MM.1S (cell line): Measurements from ENCODE around the gene BYSL.

ENCODE experiments used
- DNase-seq: peaks from one replicate; pipeline ENCODE4 v3.0.0-alpha.2; 2015
- H2AFZ ChIP-seq: fragments of 300-600 bp; sonication (generic); 2 replicates; pipeline ENCODE4 v1.6.0; 2016; ENCODE audit warnings: antibody characterized with exemption, low read length
- H3F3A ChIP-seq: fragments of 300-600 bp; sonication (generic); 2 replicates; pipeline ENCODE4 v1.6.1; 2016; ENCODE audit warnings: mild to moderate bottlenecking, antibody characterized with exemption, low read length, moderate library complexity, mixed read lengths; ENCODE audit not compliant: insufficient read depth
- H3K27ac ChIP-seq: fragments of 300-600 bp; sonication (generic); 2 replicates; pipeline ENCODE4 v1.5.1; 2016; ENCODE audit warnings: mild to moderate bottlenecking, low read length
- H3K27me3 ChIP-seq: fragments of 300-600 bp; sonication (generic); replicated peaks from 2 replicates; pipeline ENCODE4 v1.6.0; 2016; ENCODE audit warnings: low read length; ENCODE audit not compliant: insufficient read depth
- H3K36me3 ChIP-seq: fragments of 300-600 bp; sonication (generic); replicated peaks from 2 replicates; pipeline ENCODE4 v1.6.1; 2016; ENCODE audit warnings: mild to moderate bottlenecking, low read length, mixed read lengths; ENCODE audit not compliant: insufficient read depth
- H3K4me1 ChIP-seq: fragments of 300-600 bp; sonication (generic); 2 replicates; pipeline ENCODE4 v1.6.1; 2016; ENCODE audit warnings: low read length, mixed read lengths
- H3K4me2 ChIP-seq: fragments of 300-600 bp; sonication (generic); 2 replicates; pipeline ENCODE4 v1.6.0; 2016; ENCODE audit warnings: low read depth, low read length
- H3K4me3 ChIP-seq: fragments of 300-600 bp; sonication (generic); 2 replicates; pipeline ENCODE4 v1.5.1; 2016; ENCODE audit warnings: low read length, mixed read lengths
- H3K79me2 ChIP-seq: fragments of 300-600 bp; sonication (generic); 2 replicates; pipeline ENCODE4 v1.6.1; 2016; ENCODE audit warnings: mixed run types, low read length, mixed read lengths
- H3K9ac ChIP-seq: fragments of 300-600 bp; sonication (generic); 2 replicates; pipeline ENCODE4 v1.6.1; 2016; ENCODE audit warnings: low read length, mixed read lengths
- H3K9me2 ChIP-seq: fragments of 300-600 bp; sonication (generic); replicated peaks from 2 replicates; pipeline ENCODE4 v1.6.1; 2016; ENCODE audit warnings: mild to moderate bottlenecking, low read length, mixed read lengths; ENCODE audit not compliant: insufficient read depth
- H3K9me3 ChIP-seq: fragments of 300-600 bp; sonication (generic); replicated peaks from 2 replicates; pipeline ENCODE4 v1.6.1; 2016; ENCODE audit warnings: mild to moderate bottlenecking, low read length, mixed read lengths; ENCODE audit not compliant: insufficient read depth
- H4K20me1 ChIP-seq: fragments of 300-600 bp; sonication (generic); 2 replicates; pipeline ENCODE4 v1.6.1; 2016; ENCODE audit warnings: mild to moderate bottlenecking, low read length, moderate library complexity, mixed read lengths; ENCODE audit not compliant: insufficient read depth
- CTCF ChIP-seq: fragments of 300-600 bp; sonication (generic); IDR thresholded peaks from 2 replicates; pipeline ENCODE4 v1.5.1; 2016; ENCODE audit warnings: antibody characterized with exemption, low read length, mixed read lengths
- EZH2 ChIP-seq: fragments of 300-600 bp; sonication (generic); optimal IDR thresholded peaks from 2 replicates; pipeline ENCODE3; 2017; ENCODE audit warnings: low read depth, mild to moderate bottlenecking, antibody characterized with exemption, low read length, mixed read lengths
- EZH2phosphoT487 ChIP-seq: fragments of 300-600 bp; sonication (generic); IDR thresholded peaks from 2 replicates; pipeline ENCODE4 v1.6.1; 2018; ENCODE audit warnings: antibody characterized with exemption, low read length

Gene BYSL

GRCh38 chr6:41914343-41914742, 7.0 kb upstream of the BYSL start:
- Histone ChIP-seq H3K9me2 (no peaks in the 10 kb centered on the region), H3K4me2 (no peak overlapping the region), H3K36me3 (no peaks in the 10 kb centered on the region), H4K20me1 (no peaks in the 10 kb centered on the region), H3F3A (no peaks in the 10 kb centered on the region), H3K27ac (no peak overlapping the region), H3K4me3 (no peak overlapping the region), H3K9ac (no peak overlapping the region), H3K27me3 (no peaks in the 10 kb centered on the region), H2AFZ (no peak overlapping the region), H3K9me3 (no peaks in the 10 kb centered on the region), H3K79me2 (peaks cover 30% of the 10 kb centered on the region), H3K4me1 (peaks cover under 1% of the 10 kb centered on the region; the same call in 1 of the 2 replicates)
- TF ChIP-seq CTCF (no peak), EZH2phosphoT487 (no peak), EZH2 (no peak)
- DNase-seq = no peak

- peaks cover 35% of the 10 kb centered on the region for H3K79me2 ChIP-seq
- H3K27ac ChIP-seq = no peak overlapping the region
- DNase-seq = no peak
- H2AFZ ChIP-seq = no peak overlapping the region
- peaks cover 7% of the 10 kb centered on the region; the same call in 1 of the 2 replicates for H3K4me1 ChIP-seq
- H3K9ac ChIP-seq = no peak overlapping the region
- no peaks in the 10 kb centered on the region for H3K9me2 ChIP-seq
- no peaks in the 10 kb centered on the region for H3F3A ChIP-seq
- no peak overlapping the region for H3K4me3 ChIP-seq
- TF ChIP-seq CTCF (no peak), EZH2 (no peak), EZH2phosphoT487 (no peak)
- H4K20me1 ChIP-seq = no peaks in the 10 kb centered on the region
- no peak overlapping the region for H3K4me2 ChIP-seq
- no peaks in the 10 kb centered on the region for H3K36me3 ChIP-seq
- H3K27me3 ChIP-seq = no peaks in the 10 kb centered on the region
- no peaks in the 10 kb centered on the region for H3K9me3 ChIP-seq
Observed at GRCh38 chr6:41914869-41915530, 6.3 kb upstream of the BYSL start.

- DNase-seq = no peak
- Histone ChIP-seq H3K9ac (no peak overlapping the region), H3K79me2 (peaks cover 52% of the 10 kb centered on the region), H3K4me2 (no peak overlapping the region), H3F3A (peaks cover 10% of the 10 kb centered on the region), H3K9me3 (no peaks in the 10 kb centered on the region), H3K27ac (no peak overlapping the region), H3K36me3 (no peaks in the 10 kb centered on the region), H3K4me1 (peaks cover 9% of the 10 kb centered on the region; the same call in 1 of the 2 replicates), H4K20me1 (no peaks in the 10 kb centered on the region), H3K9me2 (no peaks in the 10 kb centered on the region), H3K4me3 (no peak overlapping the region), H3K27me3 (no peaks in the 10 kb centered on the region), H2AFZ (no peak overlapping the region)
- no peak for TF ChIP-seq EZH2phosphoT487
- no peak for TF ChIP-seq EZH2
- no peak for TF ChIP-seq CTCF
Observed at GRCh38 chr6:41917528-41917927, 3.8 kb upstream of the BYSL start.
